Nephron progenitor cell (in vitro differentiated cells): ENCODE results near the gene MAP9.
"Not testable (repeated sequence)": the region's sequence is repeated elsewhere in the genome, so short reads cannot be mapped to it uniquely, and the experiment has no call there.

Source experiments
- DNase-seq: peaks from one replicate; pipeline ENCODE4 v3.0.0; 2021
- H3K27ac Mint-ChIP-seq: 2 replicates; pipeline ENCODE4 v1.8.0; 2021; ENCODE audit warnings: mild to moderate bottlenecking, moderate library complexity, mixed read lengths
- H3K27me3 Mint-ChIP-seq: 2 replicates; pipeline ENCODE4 v1.8.0; 2021; ENCODE audit warnings: mild to moderate bottlenecking, low read depth, mixed read lengths; ENCODE audit not compliant: poor library complexity
- H3K36me3 Mint-ChIP-seq: 2 replicates; pipeline ENCODE4 v1.8.0; 2021; ENCODE audit warnings: low read depth, mixed read lengths
- H3K4me1 Mint-ChIP-seq: 2 replicates; pipeline ENCODE4 v1.8.0; 2021; ENCODE audit warnings: mixed read lengths
- H3K4me3 Mint-ChIP-seq: 2 replicates; pipeline ENCODE4 v1.8.0; 2021; ENCODE audit warnings: mild to moderate bottlenecking, moderate library complexity, mixed read lengths
- H3K9me3 Mint-ChIP-seq: 2 replicates; pipeline ENCODE4 v1.8.0; 2021; ENCODE audit warnings: mild to moderate bottlenecking, moderate library complexity, mixed read lengths
- TF ChIP-seq, protein P1 (sequence below): fragments of 200-600 bp; sonication (generic); IDR thresholded peaks from 2 replicates; pipeline ENCODE4 v1.5.0; 2021; ENCODE audit warnings: antibody characterized with exemption

MAP9 gene

GRCh38 chr4:155321006-155321405 is 55.8 kb downstream of the MAP9 start:
- Mint-ChIP-seq H3K27me3 (no peaks in the 10 kb centered on the region), H3K9me3 (peaks cover 4% of the 10 kb centered on the region), H3K4me3 (no peak overlapping the region), H3K36me3 (no peaks in the 10 kb centered on the region), H3K27ac (no peak overlapping the region), H3K4me1 (no peaks in the 10 kb centered on the region)
- TF ChIP-seq, protein P1, sequence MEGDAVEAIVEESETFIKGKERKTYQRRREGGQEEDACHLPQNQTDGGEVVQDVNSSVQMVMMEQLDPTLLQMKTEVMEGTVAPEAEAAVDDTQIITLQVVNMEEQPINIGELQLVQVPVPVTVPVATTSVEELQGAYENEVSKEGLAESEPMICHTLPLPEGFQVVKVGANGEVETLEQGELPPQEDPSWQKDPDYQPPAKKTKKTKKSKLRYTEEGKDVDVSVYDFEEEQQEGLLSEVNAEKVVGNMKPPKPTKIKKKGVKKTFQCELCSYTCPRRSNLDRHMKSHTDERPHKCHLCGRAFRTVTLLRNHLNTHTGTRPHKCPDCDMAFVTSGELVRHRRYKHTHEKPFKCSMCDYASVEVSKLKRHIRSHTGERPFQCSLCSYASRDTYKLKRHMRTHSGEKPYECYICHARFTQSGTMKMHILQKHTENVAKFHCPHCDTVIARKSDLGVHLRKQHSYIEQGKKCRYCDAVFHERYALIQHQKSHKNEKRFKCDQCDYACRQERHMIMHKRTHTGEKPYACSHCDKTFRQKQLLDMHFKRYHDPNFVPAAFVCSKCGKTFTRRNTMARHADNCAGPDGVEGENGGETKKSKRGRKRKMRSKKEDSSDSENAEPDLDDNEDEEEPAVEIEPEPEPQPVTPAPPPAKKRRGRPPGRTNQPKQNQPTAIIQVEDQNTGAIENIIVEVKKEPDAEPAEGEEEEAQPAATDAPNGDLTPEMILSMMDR, result no peak
- DNase-seq, result no peak

GRCh38 chr4:155319516-155319915 is 57.2 kb downstream of the MAP9 start:
- TF ChIP-seq, protein P1, result no peak
- Mint-ChIP-seq H3K27me3 (no peaks in the 10 kb centered on the region), H3K36me3 (no peaks in the 10 kb centered on the region), H3K27ac (no peak overlapping the region), H3K4me3 (no peak overlapping the region), H3K4me1 (no peaks in the 10 kb centered on the region), H3K9me3 (peaks cover 5% of the 10 kb centered on the region)
- no peak for DNase-seq

- DNase-seq, H3K9me3 Mint-ChIP-seq, H3K4me3 Mint-ChIP-seq, H3K4me1 Mint-ChIP-seq, H3K27me3 Mint-ChIP-seq, H3K27ac Mint-ChIP-seq, H3K36me3 Mint-ChIP-seq: not testable (repeated sequence)
Observed at GRCh38 chr4:155312027-155312426, 64.7 kb downstream of the MAP9 start.

GRCh38 chr4:155307731-155308277 is 69.0 kb downstream of the MAP9 start:
- Mint-ChIP-seq H3K9me3 (no peaks in the 10 kb centered on the region), H3K36me3 (no peaks in the 10 kb centered on the region), H3K4me3 (no peak overlapping the region), H3K27me3 (no peaks in the 10 kb centered on the region), H3K27ac (no peak overlapping the region), H3K4me1 (no peaks in the 10 kb centered on the region)
- no peak for DNase-seq
- TF ChIP-seq, protein P1, result no peak

DNA sequence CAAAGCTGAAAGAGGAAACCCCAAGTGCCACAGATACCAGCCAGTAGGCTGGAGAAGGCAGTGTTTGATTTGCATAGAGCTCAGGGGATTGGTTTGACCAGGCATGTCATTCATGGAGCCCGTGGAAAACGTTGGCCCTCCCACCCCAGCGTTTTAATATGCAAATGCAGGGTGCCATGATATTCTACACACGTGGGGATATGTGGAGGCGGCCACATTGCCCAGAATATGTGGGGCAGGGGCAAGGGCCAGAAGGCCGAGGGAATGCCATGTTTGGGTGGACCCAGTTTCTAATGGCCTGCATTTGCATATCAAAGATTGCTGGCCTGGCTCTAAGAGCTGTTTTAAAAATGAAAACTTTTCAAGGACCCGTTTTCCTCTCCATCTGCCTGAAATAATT is 71.1 kb downstream of the MAP9 start:
- H3K4me1 Mint-ChIP-seq, result no peaks in the 10 kb centered on the region
- no peaks in the 10 kb centered on the region for H3K9me3 Mint-ChIP-seq
- no peaks in the 10 kb centered on the region for H3K36me3 Mint-ChIP-seq
- no peaks in the 10 kb centered on the region for H3K27me3 Mint-ChIP-seq
- H3K27ac Mint-ChIP-seq, result no peak overlapping the region
- DNase-seq, result no peak
- TF ChIP-seq, protein P1, result no peak
- no peak overlapping the region for H3K4me3 Mint-ChIP-seq

DNA sequence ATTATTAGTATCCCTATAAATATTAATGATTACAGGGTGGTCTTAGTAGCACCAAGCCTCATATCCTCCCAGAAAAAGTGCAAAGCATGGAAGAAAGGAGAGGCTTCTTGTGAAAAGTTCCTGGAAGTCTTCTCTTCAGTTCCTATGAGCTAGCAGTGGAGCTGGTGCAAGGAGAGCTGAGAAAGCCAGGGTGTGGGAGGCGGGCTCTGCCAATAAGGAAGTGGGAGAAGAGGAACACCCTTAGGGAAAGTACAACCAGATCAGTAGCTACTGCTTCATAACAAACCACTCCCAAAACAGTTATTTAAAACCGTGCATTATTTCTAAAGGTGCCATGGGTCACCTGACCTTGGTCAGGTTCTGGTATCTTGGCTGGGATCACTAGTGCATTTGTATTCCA is 72.4 kb downstream of the MAP9 start:
- H3K4me3 Mint-ChIP-seq, result no peak overlapping the region
- TF ChIP-seq, protein P1, result no peak
- H3K9me3 Mint-ChIP-seq, result peaks cover 3% of the 10 kb centered on the region
- no peaks in the 10 kb centered on the region for H3K4me1 Mint-ChIP-seq
- H3K36me3 Mint-ChIP-seq, result no peaks in the 10 kb centered on the region
- no peaks in the 10 kb centered on the region for H3K27me3 Mint-ChIP-seq
- no peak overlapping the region for H3K27ac Mint-ChIP-seq
- no peak for DNase-seq
